Activated B cell treated with CpG ODN at 0.5 μM for 24 hours (primary cell): Measurements from ENCODE around the gene PUS7L. TPM values are rescaled to one million over a fixed set of nuclear protein-coding genes. Genes with fewer than 3 reads are reported as not detected.

Experiments
- ATAC-seq: fragments of 200-7000 bp; cut with Tn5 transposase; one replicate; pipeline ENCODE4 v1.10.0; 2021; ENCODE audit warnings: low read depth, mild to moderate bottlenecking, moderate library complexity
- CTCF ChIA-PET: fragments of 350-600 bp; sonication (Branson Sonifier 250); formaldehyde crosslinking; loops from one replicate; lab custom pipeline; 2021; ENCODE audit warnings: antibody characterized with exemption; lab: Charles Lee
- POLR2A ChIA-PET: fragments of 350-600 bp; sonication (Branson Sonifier 250); formaldehyde crosslinking; loops from one replicate; lab custom pipeline; 2021; ENCODE audit warnings: antibody characterized with exemption; lab: Charles Lee
- DNase-seq: peaks from one replicate; pipeline ENCODE4 v3.0.0; 2022
- H3K27ac Mint-ChIP-seq: one replicate; pipeline ENCODE4 v1.8.0; 2020; ENCODE audit warnings: mixed read lengths
- H3K27me3 Mint-ChIP-seq: one replicate; pipeline ENCODE4 v1.8.0; 2021; ENCODE audit warnings: mixed read lengths
- H3K36me3 Mint-ChIP-seq: one replicate; pipeline ENCODE4 v1.8.0; 2021; ENCODE audit warnings: low read depth, mixed read lengths
- H3K4me1 Mint-ChIP-seq: one replicate; pipeline ENCODE4 v1.8.0; 2021; ENCODE audit warnings: mixed read lengths
- H3K4me3 Mint-ChIP-seq: one replicate; pipeline ENCODE4 v1.8.0; 2020; ENCODE audit warnings: mild to moderate bottlenecking, mixed read lengths
- H3K9me3 Mint-ChIP-seq: one replicate; pipeline ENCODE4 v1.8.0; 2020; ENCODE audit warnings: mixed read lengths
- CTCF ChIP-seq: fragments of 200-600 bp; IDR thresholded peaks from one replicate; pipeline ENCODE4 v1.8.0; 2022; ENCODE audit warnings: antibody characterized with exemption, mild to moderate bottlenecking
- intact Hi-C: fragments of 100-400 bp; cut with micrococcal nuclease; formaldehyde crosslinking; loops from one replicate; pipeline ENCODE4 v1.15.1; 2024
- total RNA-seq: library from RNA; stranded (reverse); gene quantifications from 2 replicates; pipeline ENCODE4 v1.2.3, GENCODE V29; 2022

The PUS7L gene
- total RNA-seq, 1 donor from 2014 or later, result 19.9 TPM

GRCh38 chr12:43750814-43751213, 7.8 kb downstream of the PUS7L start:
- intact Hi-C loops, result no loop called here

DNA sequence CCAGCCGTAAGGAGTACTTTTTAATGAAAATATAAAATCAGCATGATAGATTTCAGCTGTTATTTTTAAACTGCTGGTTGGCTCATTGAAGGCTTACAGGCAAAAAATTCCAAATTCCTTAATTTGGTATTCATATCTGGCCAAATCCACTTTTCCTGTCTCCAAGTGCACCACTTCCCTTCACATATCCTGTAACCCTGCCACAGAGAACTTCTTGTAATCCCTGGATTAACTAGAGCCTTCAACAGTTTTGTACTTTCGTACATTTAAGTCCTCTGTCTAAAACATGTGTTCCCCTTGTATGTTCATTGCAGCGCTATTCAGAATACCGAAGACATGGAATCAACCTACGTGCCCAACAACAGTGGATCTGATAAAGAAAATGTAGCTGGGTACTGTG, 9.6 kb downstream of the PUS7L start:
- H3K36me3 Mint-ChIP-seq, result peaks cover 50% of the 10 kb centered on the region
- DNase-seq (no peak), ATAC-seq (no peak)
- no peak for TF ChIP-seq CTCF
- H3K9me3 Mint-ChIP-seq, result no peaks in the 10 kb centered on the region
- intact Hi-C loops, result no loop called here
- H3K27ac Mint-ChIP-seq, result no peak overlapping the region
- ChIA-PET POLR2A (interaction anchor here (1.3 kb wide), 2 partner anchors 10 to 1510 kb away, joined by 3 read pairs; partner anchors contain the start of gene YAF2), CTCF (no interaction called here)
- H3K27me3 Mint-ChIP-seq, result no peaks in the 10 kb centered on the region
- no peak overlapping the region for H3K4me3 Mint-ChIP-seq
- peaks cover 17% of the 10 kb centered on the region for H3K4me1 Mint-ChIP-seq

More at GRCh38 chr12:43750814-43751213, 7.8 kb downstream of the PUS7L start:
- CTCF ChIA-PET, result no interaction called here
- peaks cover 45% of the 10 kb centered on the region for H3K36me3 Mint-ChIP-seq
- no peak overlapping the region for H3K4me3 Mint-ChIP-seq
- ATAC-seq, result no peak
- no peak overlapping the region for H3K27ac Mint-ChIP-seq
- peaks cover 21% of the 10 kb centered on the region for H3K4me1 Mint-ChIP-seq
- H3K9me3 Mint-ChIP-seq, result no peaks in the 10 kb centered on the region
- DNase-seq, result no peak
- POLR2A ChIA-PET, result no interaction called here
- no peaks in the 10 kb centered on the region for H3K27me3 Mint-ChIP-seq
- TF ChIP-seq CTCF, result no peak

DNA sequence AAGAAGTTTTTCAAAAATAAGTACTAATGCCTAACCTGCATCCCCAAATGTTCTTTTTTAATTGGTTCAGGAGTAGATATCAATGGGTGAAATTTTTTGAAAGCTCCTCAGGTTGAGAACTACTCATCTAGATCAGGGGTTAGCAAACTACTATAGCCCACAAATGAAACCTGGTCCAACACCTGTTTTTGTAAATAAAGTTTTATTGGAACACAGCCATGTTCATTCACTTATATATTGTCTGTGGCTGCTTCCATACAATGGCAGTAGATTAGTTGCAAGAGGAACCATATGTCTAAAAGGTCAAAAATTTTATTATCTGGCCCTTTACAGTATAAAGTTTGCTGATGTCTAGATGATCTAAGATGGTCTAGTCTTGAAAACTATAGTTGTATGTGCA, 13.8 kb downstream of the PUS7L start:
- intact Hi-C loops, result no loop called here
- ChIA-PET POLR2A (no interaction called here), CTCF (no interaction called here)
- Mint-ChIP-seq H3K27ac (no peak overlapping the region), H3K36me3 (peaks cover 55% of the 10 kb centered on the region), H3K9me3 (no peaks in the 10 kb centered on the region), H3K27me3 (no peaks in the 10 kb centered on the region), H3K4me1 (no peaks in the 10 kb centered on the region), H3K4me3 (no peak overlapping the region)
- DNase-seq (no peak), ATAC-seq (no peak)
- TF ChIP-seq CTCF, result no peak

- Mint-ChIP-seq H3K9me3 (no peaks in the 10 kb centered on the region), H3K27ac (no peak overlapping the region), H3K27me3 (no peaks in the 10 kb centered on the region), H3K4me3 (no peak overlapping the region), H3K4me1 (no peaks in the 10 kb centered on the region), H3K36me3 (peaks cover 64% of the 10 kb centered on the region)
- no peak for TF ChIP-seq CTCF
- DNase-seq, result no peak
- ATAC-seq, result no peak
- CTCF ChIA-PET, result no interaction called here
- intact Hi-C loops, result no loop called here
- POLR2A ChIA-PET, result no interaction called here
Measured at GRCh38 chr12:43742106-43742505, 16.5 kb downstream of the PUS7L start.

- Mint-ChIP-seq H3K36me3 (peaks cover 72% of the 10 kb centered on the region), H3K27ac (no peak overlapping the region), H3K4me3 (no peak overlapping the region), H3K4me1 (no peaks in the 10 kb centered on the region), H3K9me3 (no peaks in the 10 kb centered on the region), H3K27me3 (no peaks in the 10 kb centered on the region)
- intact Hi-C loops, result no loop called here
- DNase-seq (no peak), ATAC-seq (no peak)
- no peak for TF ChIP-seq CTCF
- CTCF ChIA-PET, result no interaction called here
- POLR2A ChIA-PET, result no interaction called here
Measured at GRCh38 chr12:43740511-43741100, 18.0 kb downstream of the PUS7L start.
